ENCODE measurements around the gene TSHZ2.

GRCh38 chr20:53133628-53134027, 161.5 kb downstream of the TSHZ2 start:
- TF ChIP-seq CTCF (IDR thresholded peaks at IDR 0.05) (no peak), POLR2A (IDR thresholded peaks at IDR 0.05) (no peak)
